ENCODE data around the gene LCAT. TPM values are rescaled to one million over a fixed set of nuclear protein-coding genes. Genes with fewer than 3 reads are reported as not detected.

LCAT gene
- total RNA-seq, 2 donors from 2014 or later: 6.9 to 17.4 TPM

GRCh38 chr16:67902831-67903230 is 41.1 kb downstream of the LCAT start:
- no peaks in the 10 kb centered on the region for H3K4me1 ChIP-seq (replicated peaks)
- H3K9me3 ChIP-seq: no peaks in the 10 kb centered on the region
- H3K4me3 ChIP-seq: no peak overlapping the region
- no peak for DNase-seq (ENCODE audit: low spot score)
- H3K27ac ChIP-seq: no peak overlapping the region
- TF ChIP-seq POLR2A (IDR thresholded peaks at IDR 0.05) (no peak), CTCF (IDR thresholded peaks at IDR 0.05) (no peak), POLR2AphosphoS5 (IDR thresholded peaks at IDR 0.05) (no peak)
- intact Hi-C loops (cut with DNase I): no loop called here
- no peaks in the 10 kb centered on the region for H3K27me3 ChIP-seq (replicated peaks; ENCODE audit: insufficient read depth)
- 88% methylated on average over 4 of the region's 4 CpGs for WGBS
- no peaks in the 10 kb centered on the region for H3K36me3 ChIP-seq

DNA sequence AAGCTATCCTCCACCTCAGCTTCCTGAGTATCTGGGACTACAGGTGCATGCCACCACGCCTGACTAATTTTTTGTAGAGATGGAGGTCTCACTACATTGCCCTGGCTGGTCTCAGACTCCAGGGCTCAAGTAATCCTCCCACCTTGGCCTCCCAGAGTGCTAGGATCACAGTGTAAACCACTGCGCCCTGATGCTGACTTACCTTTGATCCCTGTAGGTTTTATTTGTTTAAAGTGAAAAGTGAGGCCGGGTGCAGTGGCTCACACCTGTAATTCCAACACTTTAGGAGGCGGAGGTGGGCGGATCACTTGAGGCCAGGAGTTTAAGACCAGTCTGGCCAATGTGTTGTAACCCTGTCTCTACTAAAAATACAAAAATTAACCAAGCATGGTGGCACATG is 42.2 kb downstream of the LCAT start:
- WGBS: 92% methylated on average over 5 of the region's 5 CpGs
- H3K36me3 ChIP-seq: no peaks in the 10 kb centered on the region
- no peak overlapping the region for H3K4me3 ChIP-seq
- no peak overlapping the region for H3K27ac ChIP-seq
- intact Hi-C loops (cut with DNase I): no loop called here
- no peaks in the 10 kb centered on the region for H3K4me1 ChIP-seq (replicated peaks)
- DNase-seq (ENCODE audit: low spot score): no peak
- H3K9me3 ChIP-seq: no peaks in the 10 kb centered on the region
- TF ChIP-seq POLR2A (IDR thresholded peaks at IDR 0.05) (no peak), CTCF (IDR thresholded peaks at IDR 0.05) (no peak), POLR2AphosphoS5 (IDR thresholded peaks at IDR 0.05) (no peak)
- no peaks in the 10 kb centered on the region for H3K27me3 ChIP-seq (replicated peaks; ENCODE audit: insufficient read depth)

- H3K9me3 ChIP-seq: no peaks in the 10 kb centered on the region
- H3K27ac ChIP-seq: no peak overlapping the region
- no peak for TF ChIP-seq CTCF (IDR thresholded peaks at IDR 0.05)
- no peak for TF ChIP-seq POLR2A (IDR thresholded peaks at IDR 0.05)
- no peak for TF ChIP-seq POLR2AphosphoS5 (IDR thresholded peaks at IDR 0.05)
- H3K4me3 ChIP-seq: no peak overlapping the region
- intact Hi-C loops (cut with DNase I): no loop called here
- no peaks in the 10 kb centered on the region for H3K27me3 ChIP-seq (replicated peaks; ENCODE audit: insufficient read depth)
- no peaks in the 10 kb centered on the region for H3K36me3 ChIP-seq
- peaks cover 6% of the 10 kb centered on the region for H3K4me1 ChIP-seq (replicated peaks)
- DNase-seq (ENCODE audit: low spot score): no peak
- 64% methylated on average over 3 of the region's 3 CpGs for WGBS
Measured at GRCh38 chr16:67897231-67897630, 46.7 kb downstream of the LCAT start.

DNA sequence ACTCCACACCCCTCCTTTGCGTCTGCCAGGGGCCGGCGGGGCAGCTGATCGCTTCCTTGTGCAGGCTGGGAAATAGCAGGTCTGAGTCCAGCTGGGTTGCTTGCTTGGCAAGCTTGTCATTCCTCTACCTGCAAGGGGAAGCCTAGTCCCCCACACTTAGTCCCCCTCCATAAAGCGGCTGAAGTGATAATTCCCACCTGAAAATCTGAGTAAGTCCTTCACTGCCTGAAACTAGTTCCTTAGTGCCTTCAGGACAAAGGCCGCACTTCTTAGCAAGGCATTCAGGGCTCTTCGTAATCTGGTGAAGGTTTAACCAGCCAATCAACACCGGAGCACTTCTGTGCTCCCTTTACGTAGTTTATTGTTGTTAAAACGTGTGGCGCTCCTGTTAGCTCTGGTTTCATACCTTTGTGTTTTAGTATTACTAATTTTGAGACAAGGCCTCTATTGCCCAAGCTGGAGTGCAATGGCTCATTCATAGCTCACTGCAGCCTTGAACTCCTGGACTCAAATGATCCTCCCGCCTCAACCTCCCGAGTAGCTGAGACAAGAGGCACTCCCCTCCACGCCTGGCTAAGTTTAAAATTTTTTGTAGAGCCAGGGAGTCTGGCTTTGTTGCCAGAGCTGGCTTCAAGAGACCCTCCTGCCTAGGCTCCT is 50.0 kb downstream of the LCAT start:
- no peak for DNase-seq (ENCODE audit: low spot score)
- H3K27me3 ChIP-seq (replicated peaks; ENCODE audit: insufficient read depth): no peaks in the 10 kb centered on the region
- peaks cover 6% of the 10 kb centered on the region for H3K4me1 ChIP-seq (replicated peaks)
- peak overlapping the region; percentile 91 to 96 for H3K4me3 ChIP-seq
- TF ChIP-seq CTCF (IDR thresholded peaks at IDR 0.05) (no peak), POLR2A (IDR thresholded peaks at IDR 0.05) (no peak), POLR2AphosphoS5 (IDR thresholded peaks at IDR 0.05) (no peak)
- WGBS: 13% methylated on average over 14 of the region's 14 CpGs
- intact Hi-C loops (cut with DNase I): no loop called here
- no peaks in the 10 kb centered on the region for H3K9me3 ChIP-seq
- no peaks in the 10 kb centered on the region for H3K36me3 ChIP-seq
- peak overlapping the region; percentile 94 to 95 for H3K27ac ChIP-seq

Measured in prostate gland (tissue), 2 donors.